ENCODE data around the gene AMELX.

DNA sequence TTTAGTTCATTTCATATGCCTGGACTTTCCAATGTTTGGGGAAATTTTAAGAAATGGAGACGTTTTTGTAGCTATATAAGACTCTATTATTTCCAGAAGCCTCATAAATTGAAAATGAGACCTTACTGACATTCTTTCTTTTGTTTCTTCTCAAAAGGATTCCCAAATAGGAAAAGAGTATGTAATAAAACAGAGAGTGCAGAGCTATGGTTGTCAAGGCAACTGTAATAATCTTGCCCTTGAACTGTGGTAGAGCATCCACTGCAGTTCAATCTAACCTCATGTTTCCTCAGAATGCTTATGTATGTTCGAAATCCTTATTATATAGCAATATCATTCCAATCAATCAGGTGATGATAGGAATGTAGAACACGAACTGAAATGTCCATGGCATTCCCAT, 54.1 kb downstream of the AMELX start:
- TF ChIP-seq, protein P1, sequence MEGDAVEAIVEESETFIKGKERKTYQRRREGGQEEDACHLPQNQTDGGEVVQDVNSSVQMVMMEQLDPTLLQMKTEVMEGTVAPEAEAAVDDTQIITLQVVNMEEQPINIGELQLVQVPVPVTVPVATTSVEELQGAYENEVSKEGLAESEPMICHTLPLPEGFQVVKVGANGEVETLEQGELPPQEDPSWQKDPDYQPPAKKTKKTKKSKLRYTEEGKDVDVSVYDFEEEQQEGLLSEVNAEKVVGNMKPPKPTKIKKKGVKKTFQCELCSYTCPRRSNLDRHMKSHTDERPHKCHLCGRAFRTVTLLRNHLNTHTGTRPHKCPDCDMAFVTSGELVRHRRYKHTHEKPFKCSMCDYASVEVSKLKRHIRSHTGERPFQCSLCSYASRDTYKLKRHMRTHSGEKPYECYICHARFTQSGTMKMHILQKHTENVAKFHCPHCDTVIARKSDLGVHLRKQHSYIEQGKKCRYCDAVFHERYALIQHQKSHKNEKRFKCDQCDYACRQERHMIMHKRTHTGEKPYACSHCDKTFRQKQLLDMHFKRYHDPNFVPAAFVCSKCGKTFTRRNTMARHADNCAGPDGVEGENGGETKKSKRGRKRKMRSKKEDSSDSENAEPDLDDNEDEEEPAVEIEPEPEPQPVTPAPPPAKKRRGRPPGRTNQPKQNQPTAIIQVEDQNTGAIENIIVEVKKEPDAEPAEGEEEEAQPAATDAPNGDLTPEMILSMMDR (IDR thresholded peaks at IDR 0.05 in 8 of 11, conservative IDR thresholded peaks at IDR 0.05 in 3 of 11): no peak
- TF ChIP-seq POLR2A (IDR thresholded peaks at IDR 0.05): no peak

Data from spleen (tissue), 7 donors.